GM18951 (cell line): ENCODE data around the gene RGS7BP.

Experiments used
- POLR2A ChIP-seq: IDR thresholded peaks from 4 replicates; pipeline ENCODE4 v1.6.1; 2011; ENCODE audit warnings: mild to moderate bottlenecking; ENCODE audit not compliant: insufficient read length, insufficient read depth; ENCODE audit errors: extremely low read depth
- in situ Hi-C: fragments of 300-500 bp; cut with MboI; formaldehyde crosslinking; loops from one replicate; pipeline ENCODE4 v1.12.0; 2022; ENCODE audit warnings: low sequenced_read_pairs, mixed read lengths, inconsistent platforms; ENCODE audit not compliant: unreplicated experiment

The RGS7BP gene

GRCh38 chr5:64505769-64506566 lies at the start of gene RGS7BP:
Gene RGS7BP (plus strand): TSS chr5:64506015. CDS start chr5:64506625, 610 bp downstream.
- in situ Hi-C loops, result no loop called here
- TF ChIP-seq POLR2A, result no peak

DNA sequence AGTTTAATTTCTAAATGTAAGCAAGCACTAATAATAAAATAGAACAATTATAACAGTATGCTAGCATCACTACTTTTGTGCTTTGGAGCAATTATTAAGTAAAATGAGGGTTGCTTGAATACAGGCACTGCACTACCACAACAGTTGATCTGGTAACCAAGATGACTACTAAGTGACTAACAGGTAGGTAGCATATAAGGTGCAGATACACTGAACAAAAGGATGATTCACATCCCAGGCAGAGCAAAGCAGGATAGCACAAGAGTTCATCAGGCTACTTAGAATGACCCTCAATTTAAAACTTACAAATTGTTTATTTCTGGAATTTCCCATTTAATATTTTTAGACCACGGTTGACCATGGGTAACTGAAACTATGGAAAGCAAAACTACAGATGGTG lies 48.0 kb upstream of the RGS7BP start:
- no peak for TF ChIP-seq POLR2A
- in situ Hi-C loops, result no loop called here

DNA sequence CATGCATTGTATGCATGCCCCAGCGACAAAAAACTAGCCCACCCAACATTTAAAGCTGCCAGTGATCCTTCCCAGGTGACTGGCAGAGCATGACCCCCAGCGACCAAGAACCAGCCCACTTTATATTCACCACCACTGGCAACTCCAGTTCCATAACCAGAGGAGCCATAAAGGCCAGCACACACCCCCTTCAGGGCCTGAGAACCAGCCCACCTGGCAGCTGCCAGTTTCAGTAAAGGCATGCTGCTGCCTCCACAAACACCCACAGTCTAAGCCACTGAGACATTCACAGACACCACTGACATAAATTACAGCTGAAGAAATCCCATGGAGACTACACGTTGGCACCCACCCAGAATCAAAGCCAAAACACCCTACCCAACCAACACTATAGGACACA lies 46.9 kb upstream of the RGS7BP start:
- in situ Hi-C loops, result no loop called here

GRCh38 chr5:64462391-64462790 lies 43.4 kb upstream of the RGS7BP start:
- in situ Hi-C loops, result no loop called here
- no peak for TF ChIP-seq POLR2A

More for the DNA sequence above, 46.9 kb upstream of the RGS7BP start:
- TF ChIP-seq POLR2A, result no peak

DNA sequence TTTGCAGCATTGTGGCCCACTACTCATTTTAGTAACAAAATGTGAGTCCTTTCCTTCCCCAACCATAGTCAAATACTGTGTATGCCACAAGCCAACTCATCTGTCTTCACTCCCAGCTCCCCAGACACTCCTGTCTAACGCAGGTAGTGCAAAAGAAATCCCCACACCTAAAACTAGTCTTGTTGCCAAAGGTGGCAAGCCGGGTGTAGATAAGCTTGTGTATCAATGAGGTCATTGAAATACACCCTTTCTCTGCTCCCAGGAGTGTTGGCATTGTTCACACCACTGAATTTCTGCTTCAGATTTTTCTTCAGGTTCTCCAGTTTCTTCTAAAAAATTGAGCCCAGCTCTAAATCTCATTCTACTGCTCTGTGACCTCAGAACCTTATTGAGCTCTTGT lies 19.7 kb upstream of the RGS7BP start:
- in situ Hi-C loops, result no loop called here
- no peak for TF ChIP-seq POLR2A

DNA sequence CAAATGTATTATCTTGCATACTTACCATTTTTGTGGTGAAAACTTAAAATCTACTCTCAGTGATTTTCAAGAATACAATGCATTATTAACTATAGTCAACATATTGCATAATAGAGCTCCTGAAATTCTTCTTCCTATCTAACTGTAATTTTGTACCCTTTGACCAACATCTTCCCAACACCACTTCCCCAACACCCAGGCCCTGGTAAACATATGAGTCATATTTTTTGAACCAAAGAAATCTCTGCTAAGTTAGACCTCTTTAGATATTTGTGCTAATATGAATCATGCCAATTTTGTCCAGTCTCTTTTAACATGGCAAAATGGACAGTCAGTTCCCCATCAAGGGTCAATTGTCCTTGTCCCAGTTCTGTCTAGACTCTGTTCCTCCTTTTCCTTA lies 18.5 kb upstream of the RGS7BP start:
- no peak for TF ChIP-seq POLR2A
- in situ Hi-C loops, result no loop called here

- TF ChIP-seq POLR2A, result no peak
- in situ Hi-C loops, result no loop called here
Measured at GRCh38 chr5:64489857-64490256, 16.0 kb upstream of the RGS7BP start.

DNA sequence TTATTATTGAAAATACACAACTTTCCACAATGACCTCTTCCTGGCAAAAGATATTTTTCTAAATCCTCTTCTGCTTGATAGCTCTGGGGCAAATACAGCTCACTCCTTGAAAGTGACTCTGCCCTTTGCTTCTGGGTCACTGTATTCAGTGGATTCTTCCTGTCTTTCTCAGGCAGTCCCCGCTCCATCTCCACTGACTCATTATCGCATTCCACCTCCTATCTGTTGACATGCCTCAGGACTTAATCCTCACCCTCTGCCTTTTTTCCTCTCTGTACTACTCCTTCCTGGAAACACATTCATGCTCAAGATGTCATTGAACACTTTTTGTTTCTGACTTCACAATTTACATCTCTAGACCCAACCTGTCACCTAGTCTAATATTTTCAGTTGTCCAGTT lies 8.4 kb upstream of the RGS7BP start:
- in situ Hi-C loops, result no loop called here
- no peak for TF ChIP-seq POLR2A

DNA sequence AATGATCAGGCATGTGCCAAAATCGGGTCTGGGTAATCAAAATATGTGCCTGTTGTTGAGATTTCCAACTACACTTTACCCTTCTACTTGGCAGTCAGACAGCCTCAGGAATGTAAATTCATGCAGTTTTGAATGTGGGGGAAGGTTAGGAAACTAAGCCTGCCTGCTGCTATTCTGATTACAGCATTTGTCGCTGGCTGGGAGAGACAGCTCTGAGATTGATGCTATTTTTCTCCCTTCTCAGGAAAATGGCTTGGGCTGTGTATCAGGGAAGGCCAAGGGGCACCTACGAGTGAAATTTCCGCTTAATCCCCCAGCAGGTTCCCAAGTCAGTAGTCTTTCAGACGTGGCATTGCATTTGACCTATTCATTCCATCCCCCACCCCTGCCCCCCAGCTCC lies 3.6 kb upstream of the RGS7BP start:
- in situ Hi-C loops, result no loop called here
- no peak for TF ChIP-seq POLR2A

- in situ Hi-C loops, result no loop called here
- no peak for TF ChIP-seq POLR2A
Measured at GRCh38 chr5:64506567-64507263, 900 bp downstream of the RGS7BP start.

DNA sequence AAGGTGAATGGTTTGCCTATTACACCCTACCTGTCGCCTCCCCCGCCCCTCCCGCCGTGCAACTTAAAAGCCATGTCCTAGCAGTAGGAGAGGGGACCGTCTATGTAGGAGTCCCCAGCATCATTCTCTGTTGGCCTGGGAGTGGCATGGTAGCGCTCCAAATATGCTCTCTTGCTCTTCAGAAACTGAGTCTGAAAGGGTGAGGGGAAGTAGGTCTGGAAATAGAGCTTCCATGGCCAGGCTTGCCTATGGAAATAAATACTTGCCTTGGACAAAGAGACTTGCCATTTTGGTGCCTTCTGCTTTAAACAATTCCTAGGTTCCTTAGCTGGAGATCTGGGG lies 1.4 kb downstream of the RGS7BP start:
- in situ Hi-C loops, result no loop called here
- no peak for TF ChIP-seq POLR2A

DNA sequence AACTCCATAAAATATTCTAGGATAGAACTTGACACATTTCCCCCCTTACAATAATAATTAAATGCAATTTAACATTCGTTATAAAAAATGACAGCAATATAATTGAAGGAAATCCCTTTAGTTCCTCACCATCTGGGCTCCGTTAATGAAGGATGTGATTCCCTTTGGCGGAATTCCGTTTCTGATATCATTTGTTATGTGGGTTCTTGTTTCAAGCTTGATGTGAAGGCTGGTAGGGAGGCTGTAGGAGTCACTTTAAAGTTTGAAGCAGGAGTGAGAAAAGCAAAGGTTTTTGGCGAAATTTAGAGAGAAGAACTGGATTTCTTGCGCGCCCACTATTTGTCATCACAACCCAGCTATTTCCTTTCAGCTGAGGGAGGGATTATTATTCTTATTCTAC lies 4.0 kb downstream of the RGS7BP start:
- in situ Hi-C loops, result no loop called here
- no peak for TF ChIP-seq POLR2A

GRCh38 chr5:64513492-64513891 lies 7.7 kb downstream of the RGS7BP start:
- in situ Hi-C loops, result no loop called here
- TF ChIP-seq POLR2A, result no peak

- TF ChIP-seq POLR2A, result no peak
- in situ Hi-C loops, result no loop called here
Measured at GRCh38 chr5:64514612-64515011, 8.8 kb downstream of the RGS7BP start.
